ENCODE results near the gene KCNH1. TPM values are rescaled to one million over a fixed set of nuclear protein-coding genes. Genes with fewer than 3 reads are reported as not detected.

The KCNH1 gene
- total and polyA plus RNA-seq, 4 donors, result 0.02 to 0.31 TPM; not detected in 2

DNA sequence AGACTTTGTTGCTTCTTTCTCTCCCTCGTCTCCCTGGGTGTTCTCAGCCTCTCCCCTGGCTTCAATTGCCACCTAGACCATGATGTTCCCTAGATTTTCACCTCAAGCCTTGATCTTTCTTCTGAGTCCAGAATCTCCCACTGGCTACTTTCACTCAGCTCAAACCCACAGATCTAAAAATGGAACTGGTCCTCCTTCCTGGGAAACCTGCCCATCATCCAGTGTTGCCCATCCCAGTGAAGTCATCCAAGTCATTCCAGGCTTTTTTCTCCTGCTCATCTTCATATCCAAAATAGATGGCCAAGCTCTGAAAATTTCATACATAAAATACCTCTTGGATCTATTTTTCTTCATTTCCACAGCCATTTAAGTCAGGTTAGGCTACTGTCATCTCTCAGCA, 347.4 kb downstream of the KCNH1 start:
- DNase-seq (no peak), ATAC-seq (ENCODE audit: insufficient read depth, low FRiP score) (no peak)
- TF ChIP-seq, protein P1, sequence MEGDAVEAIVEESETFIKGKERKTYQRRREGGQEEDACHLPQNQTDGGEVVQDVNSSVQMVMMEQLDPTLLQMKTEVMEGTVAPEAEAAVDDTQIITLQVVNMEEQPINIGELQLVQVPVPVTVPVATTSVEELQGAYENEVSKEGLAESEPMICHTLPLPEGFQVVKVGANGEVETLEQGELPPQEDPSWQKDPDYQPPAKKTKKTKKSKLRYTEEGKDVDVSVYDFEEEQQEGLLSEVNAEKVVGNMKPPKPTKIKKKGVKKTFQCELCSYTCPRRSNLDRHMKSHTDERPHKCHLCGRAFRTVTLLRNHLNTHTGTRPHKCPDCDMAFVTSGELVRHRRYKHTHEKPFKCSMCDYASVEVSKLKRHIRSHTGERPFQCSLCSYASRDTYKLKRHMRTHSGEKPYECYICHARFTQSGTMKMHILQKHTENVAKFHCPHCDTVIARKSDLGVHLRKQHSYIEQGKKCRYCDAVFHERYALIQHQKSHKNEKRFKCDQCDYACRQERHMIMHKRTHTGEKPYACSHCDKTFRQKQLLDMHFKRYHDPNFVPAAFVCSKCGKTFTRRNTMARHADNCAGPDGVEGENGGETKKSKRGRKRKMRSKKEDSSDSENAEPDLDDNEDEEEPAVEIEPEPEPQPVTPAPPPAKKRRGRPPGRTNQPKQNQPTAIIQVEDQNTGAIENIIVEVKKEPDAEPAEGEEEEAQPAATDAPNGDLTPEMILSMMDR (IDR thresholded peaks at IDR 0.05; ENCODE audit: control extremely low read depth, extremely low read depth), result no peak
- Histone ChIP-seq H3K4me1 (ENCODE audit: control insufficient read depth in 5 of 5, insufficient read depth in 5 of 5, low read length in 5 of 5) (no peaks in the 10 kb centered on the region), H3K4me3 (no peak overlapping the region), H3K9me3 (ENCODE audit: control insufficient read depth in 4 of 4, insufficient read depth in 3 of 4, low read length in 3 of 4) (no peaks in the 10 kb centered on the region), H3K9ac (ENCODE audit: insufficient read depth in 1 of 2, low read length in 2 of 2) (no peak overlapping the region), H3K27me3 (ENCODE audit: control insufficient read depth in 3 of 3, insufficient read depth in 3 of 3, low read length in 2 of 3) (no peaks in the 10 kb centered on the region), H3K36me3 (ENCODE audit: control insufficient read depth in 4 of 4, insufficient read depth in 4 of 4, low read length in 4 of 4) (no peaks in the 10 kb centered on the region), H3K27ac (ENCODE audit: low read depth in 1 of 2, low read length in 1 of 2) (no peak overlapping the region)
- 73 to 88% methylated on average over 1 of the region's 1 CpG for WGBS, 2 donors

DNA sequence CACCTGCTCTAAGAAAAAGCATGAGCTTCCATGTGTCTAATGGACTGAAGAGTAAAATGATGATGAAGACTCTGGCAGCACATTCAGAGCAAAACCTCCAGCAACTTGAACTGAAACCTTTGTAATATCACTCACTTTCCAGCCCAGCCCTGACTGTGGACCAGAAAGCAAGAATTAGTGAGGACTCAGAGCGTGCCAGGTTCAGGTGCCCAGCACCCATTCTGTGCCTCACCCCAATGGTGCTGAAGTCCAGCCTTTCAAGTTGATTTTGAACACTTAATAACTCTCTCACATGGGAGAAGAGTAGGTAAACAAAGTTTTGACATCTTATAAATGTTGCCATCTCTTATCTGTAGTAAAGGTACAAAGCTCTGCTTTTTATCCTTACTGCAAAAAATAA, 350.0 kb downstream of the KCNH1 start:
- Histone ChIP-seq H3K36me3 (ENCODE audit: control insufficient read depth in 4 of 4, insufficient read depth in 4 of 4, low read length in 4 of 4) (no peaks in the 10 kb centered on the region), H3K27ac (ENCODE audit: low read depth in 1 of 2, low read length in 1 of 2) (no peak overlapping the region), H3K9ac (ENCODE audit: insufficient read depth in 1 of 2, low read length in 2 of 2) (no peak overlapping the region), H3K4me3 (no peak overlapping the region), H3K9me3 (ENCODE audit: control insufficient read depth in 4 of 4, insufficient read depth in 3 of 4, low read length in 3 of 4) (no peaks in the 10 kb centered on the region), H3K4me1 (ENCODE audit: control insufficient read depth in 5 of 5, insufficient read depth in 5 of 5, low read length in 5 of 5) (no peaks in the 10 kb centered on the region), H3K27me3 (ENCODE audit: control insufficient read depth in 3 of 3, insufficient read depth in 3 of 3, low read length in 2 of 3) (no peaks in the 10 kb centered on the region)
- ATAC-seq (ENCODE audit: insufficient read depth, low FRiP score) (no peak), DNase-seq (no peak)
- TF ChIP-seq, protein P1 (IDR thresholded peaks at IDR 0.05; ENCODE audit: control extremely low read depth, extremely low read depth), result no peak
- WGBS, 2 donors, result 67 to 74% methylated on average over 1 of the region's 1 CpG

DNA sequence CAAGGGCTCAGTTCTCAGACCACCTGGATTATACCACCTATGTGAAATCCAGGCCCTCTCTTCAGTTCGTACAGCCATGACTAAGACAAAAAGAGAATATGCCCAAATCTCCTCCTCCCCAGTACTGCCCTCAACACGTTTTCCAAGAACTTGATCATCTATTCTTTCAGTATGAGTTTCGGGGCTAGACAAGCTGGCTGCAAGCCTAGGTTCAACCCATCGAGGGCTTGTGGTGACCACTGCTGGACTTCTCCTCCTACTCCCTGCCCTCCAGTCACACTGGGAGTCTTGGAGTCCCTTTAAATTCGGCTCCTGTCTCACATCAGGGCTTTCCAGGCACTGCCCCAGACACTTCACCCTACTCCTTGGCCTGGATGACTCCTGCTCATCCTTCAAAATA, 352.3 kb downstream of the KCNH1 start:
- Histone ChIP-seq H3K27ac (ENCODE audit: low read depth in 1 of 2, low read length in 1 of 2) (no peak overlapping the region), H3K4me3 (no peak overlapping the region), H3K9ac (ENCODE audit: insufficient read depth in 1 of 2, low read length in 2 of 2) (no peak overlapping the region), H3K27me3 (ENCODE audit: control insufficient read depth in 3 of 3, insufficient read depth in 3 of 3, low read length in 2 of 3) (no peaks in the 10 kb centered on the region), H3K9me3 (ENCODE audit: control insufficient read depth in 4 of 4, insufficient read depth in 3 of 4, low read length in 3 of 4) (no peaks in the 10 kb centered on the region), H3K4me1 (ENCODE audit: control insufficient read depth in 5 of 5, insufficient read depth in 5 of 5, low read length in 5 of 5) (no peaks in the 10 kb centered on the region), H3K36me3 (ENCODE audit: control insufficient read depth in 4 of 4, insufficient read depth in 4 of 4, low read length in 4 of 4) (no peaks in the 10 kb centered on the region)
- ATAC-seq (ENCODE audit: insufficient read depth, low FRiP score) (no peak), DNase-seq (no peak)
- WGBS, 2 donors, result 69 to 70% methylated on average over 5 of the region's 5 CpGs
- TF ChIP-seq, protein P1 (IDR thresholded peaks at IDR 0.05; ENCODE audit: control extremely low read depth, extremely low read depth), result no peak

DNA sequence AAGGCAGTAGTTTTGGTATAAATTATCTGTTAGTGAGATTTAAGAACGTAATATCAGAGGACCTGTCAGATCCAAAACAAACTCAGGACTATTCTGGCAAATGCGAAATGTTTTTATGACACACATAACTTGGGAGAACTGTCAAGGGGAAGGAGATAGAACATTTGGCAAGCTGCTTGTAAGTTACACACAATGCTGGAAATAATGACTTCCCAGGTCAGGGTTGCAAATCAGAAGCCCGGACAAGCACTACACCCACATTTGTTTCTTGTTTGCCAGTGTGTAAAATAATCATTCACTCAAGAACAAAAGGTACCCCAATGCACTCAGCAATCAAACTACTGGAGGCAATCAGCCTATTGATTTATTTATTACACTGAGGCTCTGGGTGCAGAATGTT, 354.7 kb downstream of the KCNH1 start:
- no peaks in the 10 kb centered on the region for H3K9me3 ChIP-seq (ENCODE audit: control insufficient read depth in 4 of 4, insufficient read depth in 3 of 4, low read length in 3 of 4)
- DNase-seq (no peak), ATAC-seq (ENCODE audit: insufficient read depth, low FRiP score) (no peak)
- no peak overlapping the region for H3K4me3 ChIP-seq
- no peak overlapping the region for H3K9ac ChIP-seq (ENCODE audit: insufficient read depth in 1 of 2, low read length in 2 of 2)
- no peaks in the 10 kb centered on the region for H3K4me1 ChIP-seq (ENCODE audit: control insufficient read depth in 5 of 5, insufficient read depth in 5 of 5, low read length in 5 of 5)
- no peaks in the 10 kb centered on the region for H3K27me3 ChIP-seq (ENCODE audit: control insufficient read depth in 3 of 3, insufficient read depth in 3 of 3, low read length in 2 of 3)
- TF ChIP-seq, protein P1 (IDR thresholded peaks at IDR 0.05; ENCODE audit: control extremely low read depth, extremely low read depth), result no peak
- H3K36me3 ChIP-seq (ENCODE audit: control insufficient read depth in 4 of 4, insufficient read depth in 4 of 4, low read length in 4 of 4), result no peaks in the 10 kb centered on the region
- 48 to 57% methylated on average over 3 of the region's 3 CpGs for WGBS, 2 donors
- H3K27ac ChIP-seq (ENCODE audit: low read depth in 1 of 2, low read length in 1 of 2), result no peak overlapping the region

All from lung (tissue), 12 donors.